CD4-positive, alpha-beta T cell treated with Interleukin-4 for 4 hours (primary cell): Measurements from ENCODE around the gene EIF3F.

Experiments
- DNase-seq: peaks from one replicate; pipeline ENCODE4 v3.0.0-alpha.2; 2020

The EIF3F gene

DNA sequence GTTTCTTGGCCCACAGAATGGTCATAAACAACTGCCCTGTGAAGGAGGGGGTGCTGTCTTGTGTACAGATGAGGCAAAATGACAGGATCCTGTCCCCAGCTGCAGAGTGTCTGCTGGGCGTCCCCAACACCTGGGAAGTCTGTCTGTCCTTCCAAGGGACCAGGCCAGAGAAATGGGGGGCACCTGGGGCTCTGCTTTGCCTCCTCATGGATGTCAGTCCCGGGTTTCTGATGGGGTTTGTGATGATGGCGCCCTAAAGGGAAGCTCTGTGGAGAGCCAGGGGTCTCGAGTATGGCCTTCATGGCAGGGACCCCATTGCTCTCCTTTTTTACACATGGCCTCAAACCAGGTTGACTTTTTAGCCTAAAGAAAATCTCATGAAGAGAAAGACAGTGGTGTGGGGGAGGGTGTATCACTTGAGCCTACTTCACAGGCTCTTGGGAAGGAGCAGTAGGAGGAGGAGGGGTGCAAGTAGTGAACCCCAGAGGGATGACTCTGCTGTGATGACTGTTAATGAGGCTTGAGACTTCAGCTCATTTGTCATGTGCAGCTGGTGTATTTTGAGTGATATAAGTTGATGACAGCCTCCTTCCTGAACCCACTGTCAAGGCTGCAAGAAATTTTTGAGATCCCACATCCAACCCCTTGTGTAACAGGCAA lies 53.3 kb downstream of the EIF3F start:
- DNase-seq, result no peak

DNA sequence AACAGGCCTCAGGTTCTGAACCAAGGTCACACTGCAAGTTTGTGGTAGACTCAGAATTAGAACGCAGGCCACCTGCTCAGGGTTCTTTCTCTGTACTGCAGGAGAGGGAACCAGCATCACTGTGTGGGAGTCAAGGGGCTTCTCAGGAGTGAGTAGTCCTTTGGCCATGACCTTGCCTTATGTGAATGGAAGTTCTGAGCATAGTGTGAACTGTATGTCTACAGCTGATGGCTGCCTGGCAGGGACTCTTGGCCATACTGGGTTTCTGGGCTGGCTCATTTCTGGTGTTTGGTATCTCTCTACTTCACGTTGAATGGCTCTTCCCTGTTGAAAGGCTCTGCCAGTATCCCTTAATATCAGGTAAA lies 53.8 kb downstream of the EIF3F start:
- DNase-seq, result no peak

GRCh38 chr11:8041576-8041975 lies 54.4 kb downstream of the EIF3F start:
- no peak for DNase-seq

GRCh38 chr11:8043756-8044155 lies 56.6 kb downstream of the EIF3F start:
- DNase-seq, result no peak

- no peak for DNase-seq
Measured at GRCh38 chr11:8045839-8046238, 58.7 kb downstream of the EIF3F start.

DNA sequence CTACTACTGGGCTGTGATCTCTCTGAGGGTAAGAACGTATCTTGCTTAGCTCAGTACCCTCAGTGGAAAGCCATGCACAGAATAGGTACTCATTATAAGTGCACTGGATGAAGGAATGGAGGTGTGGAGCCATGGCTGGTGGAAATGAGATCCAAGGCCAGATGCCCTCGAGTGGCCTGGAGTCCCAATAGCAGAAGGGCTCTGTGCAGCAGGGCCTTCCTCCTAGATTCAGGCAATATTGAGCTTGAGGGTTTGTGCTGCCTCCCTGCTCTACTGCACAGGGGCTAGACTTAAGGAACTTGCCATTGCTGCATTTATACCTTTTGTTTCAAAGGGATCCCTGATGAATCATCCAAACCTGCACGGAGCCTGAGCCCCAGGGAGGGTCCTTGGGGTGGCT lies 60.2 kb downstream of the EIF3F start:
- no peak for DNase-seq

- no peak for DNase-seq
Measured at GRCh38 chr11:8049084-8049483, 61.9 kb downstream of the EIF3F start.
